IPS-18a (cell line): ENCODE data around the gene SLAMF9.
"Not testable (repeated sequence)": the region's sequence is repeated elsewhere in the genome, so short reads cannot be mapped to it uniquely, and the experiment has no call there.

Experiments
- H3K27ac ChIP-seq: one replicate; pipeline ENCODE4 v1.5.1; 2013; ENCODE audit warnings: low read length
- H3K27me3 ChIP-seq: one replicate; pipeline ENCODE4 v1.6.1; 2013; ENCODE audit warnings: mild to moderate bottlenecking, low read length; ENCODE audit not compliant: control insufficient read depth, insufficient read depth
- H3K36me3 ChIP-seq: one replicate; pipeline ENCODE4 v1.6.1; 2013; ENCODE audit warnings: low read depth, low read length; ENCODE audit not compliant: control insufficient read depth
- H3K4me1 ChIP-seq: one replicate; pipeline ENCODE4 v1.6.1; 2013; ENCODE audit warnings: low read depth, low read length; ENCODE audit not compliant: control insufficient read depth
- H3K4me3 ChIP-seq: one replicate; pipeline ENCODE4 v1.5.1; 2013; ENCODE audit warnings: low read length
- H3K9ac ChIP-seq: one replicate; pipeline ENCODE4 v1.6.1; 2013; ENCODE audit warnings: mild to moderate bottlenecking, low read length, moderate library complexity
- H3K9me3 ChIP-seq: one replicate; pipeline ENCODE4 v1.6.1; 2013; ENCODE audit warnings: low read depth, low read length; ENCODE audit not compliant: control insufficient read depth

The SLAMF9 gene

DNA sequence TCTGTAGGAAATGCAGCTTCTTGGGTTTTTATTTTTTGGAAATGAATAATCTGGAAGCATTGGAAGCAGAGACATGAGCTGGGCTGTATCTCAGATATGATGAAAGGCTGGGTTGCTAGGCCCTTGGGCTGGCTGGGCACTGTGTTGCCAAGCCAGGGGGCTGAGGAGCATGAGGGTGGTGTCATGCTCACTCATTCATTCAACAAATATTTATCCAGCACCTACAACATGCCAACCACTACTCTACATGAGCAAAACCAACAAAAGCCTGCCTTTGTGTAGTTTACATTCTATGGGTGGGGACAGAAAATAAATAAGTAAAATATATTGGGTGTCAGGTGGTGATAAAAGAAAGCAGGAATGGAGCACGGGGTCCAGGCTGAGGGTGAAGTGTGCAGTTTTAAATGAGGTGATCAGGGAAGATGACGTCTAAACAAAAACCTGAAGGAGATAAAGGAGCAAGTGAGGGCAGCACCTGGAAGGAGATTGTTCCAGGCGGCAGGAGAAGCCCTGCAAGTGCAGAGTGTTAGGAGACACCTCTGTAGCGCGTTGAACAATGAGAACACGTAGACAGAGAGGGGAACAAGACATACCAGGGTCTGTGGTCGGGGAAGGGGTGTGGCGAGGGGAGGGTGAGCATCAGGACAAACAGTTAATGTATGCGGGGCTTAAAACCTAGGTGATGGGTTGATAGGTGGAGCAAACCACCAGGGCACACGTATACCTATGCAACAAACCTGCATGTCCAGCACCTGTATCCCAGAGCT, 39.6 kb downstream of the SLAMF9 start:
- H3K9me3 ChIP-seq: no peaks in the 10 kb centered on the region
- peaks cover 5% of the 10 kb centered on the region for H3K36me3 ChIP-seq
- H3K9ac ChIP-seq: no peak overlapping the region
- H3K4me3 ChIP-seq: no peak overlapping the region
- peaks cover 43% of the 10 kb centered on the region for H3K4me1 ChIP-seq
- H3K27me3 ChIP-seq: no peaks in the 10 kb centered on the region
- peak overlapping the region; percentile 51 for H3K27ac ChIP-seq

DNA sequence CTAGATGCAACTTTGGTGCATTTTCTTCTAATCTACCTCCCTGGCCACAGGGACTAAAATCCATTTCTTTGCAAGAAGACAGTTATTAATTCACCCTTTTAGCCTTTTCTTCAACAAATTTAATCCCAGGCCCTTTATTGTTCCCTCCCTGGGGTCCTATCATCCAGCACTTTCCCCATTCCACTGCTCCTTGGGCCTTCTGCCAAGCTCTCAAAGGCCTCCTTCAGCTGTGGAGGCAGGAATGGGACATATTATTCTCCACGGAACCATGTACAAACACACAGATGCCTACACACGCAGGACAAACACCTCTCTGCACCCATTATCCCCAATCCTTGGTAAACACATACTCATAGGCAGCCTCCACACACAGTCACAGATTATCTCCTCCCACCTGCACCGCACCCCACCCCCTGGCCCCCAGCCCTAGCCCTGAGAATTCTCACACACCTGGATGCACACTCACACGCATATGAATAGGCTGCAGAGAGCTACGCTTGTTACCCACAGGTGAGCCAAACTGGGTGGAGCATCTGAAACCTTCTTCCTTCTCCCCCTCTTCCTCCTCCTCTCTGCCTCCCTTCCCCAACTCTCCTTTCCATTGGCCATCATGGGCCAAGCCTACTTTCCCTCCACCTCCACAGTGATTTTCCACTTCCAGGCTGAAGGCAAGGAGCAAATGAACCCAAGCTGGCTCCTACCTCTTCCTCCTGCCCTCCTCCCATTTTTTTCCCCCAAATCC, 40.4 kb downstream of the SLAMF9 start:
- H3K27me3 ChIP-seq: no peaks in the 10 kb centered on the region
- peak overlapping the region; percentile 51 for H3K27ac ChIP-seq
- H3K4me1 ChIP-seq: peaks cover 43% of the 10 kb centered on the region
- H3K4me3 ChIP-seq: no peak overlapping the region
- H3K9me3 ChIP-seq: no peaks in the 10 kb centered on the region
- H3K9ac ChIP-seq: no peak overlapping the region
- H3K36me3 ChIP-seq: no peaks in the 10 kb centered on the region

DNA sequence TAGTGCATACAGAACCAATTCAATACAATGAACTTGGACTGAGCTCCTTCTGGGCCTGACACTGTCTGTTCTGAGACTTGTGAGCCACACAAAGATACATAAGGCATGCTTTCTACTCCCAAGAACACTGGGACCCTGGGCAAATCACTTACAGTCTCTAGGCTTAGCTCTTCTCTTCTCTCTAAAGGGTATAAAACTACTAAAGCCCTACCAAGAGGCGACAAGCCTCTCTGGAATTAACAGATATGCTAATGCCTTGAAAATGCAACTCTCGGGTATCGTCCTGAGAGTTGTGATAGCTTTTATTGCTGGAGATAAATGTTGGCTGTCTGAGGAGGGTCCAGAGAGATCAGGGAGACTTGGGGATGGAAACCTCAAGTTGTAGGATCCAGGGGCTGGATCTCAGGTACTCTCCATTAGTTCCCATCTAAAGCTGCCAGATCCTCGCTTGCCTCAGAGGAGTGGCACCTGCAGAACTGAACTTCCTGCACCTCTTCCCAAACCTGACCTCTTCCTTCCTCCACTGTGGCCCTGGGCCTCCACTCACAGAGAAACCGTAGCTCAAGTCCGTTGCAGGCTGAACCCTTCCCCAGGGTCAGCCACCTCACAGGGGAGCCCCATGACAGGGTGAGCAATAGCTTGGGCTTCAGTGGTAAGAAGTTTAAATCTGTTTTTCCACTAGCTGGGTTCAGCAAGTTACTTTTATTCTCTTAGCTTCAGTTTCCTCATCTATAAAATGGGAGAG, 42.5 kb downstream of the SLAMF9 start:
- Histone ChIP-seq H3K27me3 (no peaks in the 10 kb centered on the region), H3K4me1 (peaks cover 43% of the 10 kb centered on the region), H3K27ac (no peak overlapping the region), H3K9ac (no peak overlapping the region), H3K4me3 (no peak overlapping the region), H3K9me3 (no peaks in the 10 kb centered on the region), H3K36me3 (no peaks in the 10 kb centered on the region)

DNA sequence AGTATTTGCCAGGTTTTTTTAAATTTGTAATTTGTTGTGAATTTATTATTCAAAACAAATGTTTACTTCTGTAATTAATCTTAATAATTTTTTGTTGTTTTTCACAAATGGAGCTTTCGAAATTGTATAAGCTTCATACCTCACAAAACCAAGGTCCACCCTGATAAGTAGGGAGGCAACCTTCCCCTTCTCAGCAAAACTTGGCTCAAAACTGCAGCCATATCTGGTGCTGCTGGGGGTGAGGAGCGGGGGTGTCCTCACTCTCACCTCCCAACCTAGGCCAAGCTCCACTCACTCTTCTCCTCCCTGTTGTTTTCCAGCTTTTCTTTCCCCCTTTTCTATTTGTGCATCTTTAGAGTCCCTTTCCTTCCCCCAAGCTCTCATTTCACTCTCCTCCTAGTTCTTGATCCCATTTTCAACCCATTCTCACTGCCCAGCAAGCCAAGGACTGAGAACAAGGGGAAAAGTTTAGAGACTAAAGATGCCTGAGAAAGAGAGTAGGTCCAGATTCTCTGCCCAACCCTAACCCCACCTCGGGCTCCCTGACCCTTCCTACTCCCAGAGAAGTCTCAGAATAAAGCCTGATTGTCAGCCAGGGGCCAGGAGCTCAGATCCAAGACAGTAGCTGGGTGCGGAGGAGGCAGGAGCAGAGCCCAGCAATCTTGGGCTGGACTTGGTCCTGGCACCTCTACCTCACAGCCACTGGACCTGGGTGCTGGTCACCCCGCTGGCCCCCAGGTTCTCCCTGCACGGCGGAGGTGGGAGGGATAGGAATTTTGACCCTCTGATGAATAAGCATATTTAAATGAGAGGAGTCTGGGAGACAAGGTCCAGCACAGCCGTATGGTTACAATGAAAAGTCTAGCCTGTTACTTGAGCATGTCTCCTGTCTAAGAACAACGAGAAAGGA, 45.8 kb downstream of the SLAMF9 start:
- Histone ChIP-seq H3K27ac (no peak overlapping the region), H3K4me1 (peaks cover 16% of the 10 kb centered on the region), H3K36me3 (no peaks in the 10 kb centered on the region), H3K9me3 (no peaks in the 10 kb centered on the region), H3K27me3 (no peaks in the 10 kb centered on the region), H3K4me3 (no peak overlapping the region), H3K9ac (no peak overlapping the region)

DNA sequence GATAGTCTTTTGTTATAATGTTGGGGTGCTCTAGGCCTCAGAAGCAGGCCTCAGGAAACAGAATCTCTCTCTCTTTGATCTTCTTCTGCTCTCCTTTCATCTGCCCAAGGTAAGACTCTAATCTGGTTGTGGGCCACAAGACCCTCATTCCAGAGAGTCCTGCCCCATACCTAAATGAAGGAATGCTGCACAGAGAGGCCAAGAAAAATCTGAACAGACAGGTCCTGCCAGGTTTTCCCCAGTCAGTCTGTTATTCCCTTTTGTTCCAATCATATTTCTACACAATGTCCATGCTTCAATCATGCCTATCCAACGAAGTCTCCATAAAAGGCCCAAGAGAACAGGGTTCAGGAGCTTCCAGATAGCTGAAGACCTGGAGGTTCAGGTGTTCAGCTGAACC, 47.1 kb downstream of the SLAMF9 start:
- no peak overlapping the region for H3K4me3 ChIP-seq
- H3K27ac ChIP-seq: no peak overlapping the region
- H3K9ac ChIP-seq: no peak overlapping the region
- H3K4me1 ChIP-seq: peaks cover 14% of the 10 kb centered on the region
- H3K9me3 ChIP-seq: no peaks in the 10 kb centered on the region
- no peaks in the 10 kb centered on the region for H3K27me3 ChIP-seq
- H3K36me3 ChIP-seq: no peaks in the 10 kb centered on the region

DNA sequence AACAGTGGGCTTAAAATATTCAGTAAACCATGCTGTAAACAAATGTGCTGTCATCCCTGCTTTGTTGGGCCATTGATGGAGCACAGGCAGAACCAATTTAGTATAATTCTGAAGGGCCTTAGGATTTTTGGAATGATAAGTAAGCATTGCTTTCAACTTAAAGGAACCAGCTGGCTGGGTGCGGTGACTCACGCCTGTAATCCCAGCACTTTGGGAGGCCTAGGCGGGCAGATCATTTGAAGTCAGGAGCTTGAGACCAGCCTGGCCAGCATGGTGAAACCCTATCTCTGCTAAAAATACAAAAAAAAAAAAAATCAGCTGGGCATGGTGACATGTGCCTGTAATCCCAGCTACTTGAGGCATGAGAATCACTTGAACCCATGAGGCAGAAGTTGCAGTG, 50.0 kb downstream of the SLAMF9 start:
- not testable (repeated sequence) for H3K36me3 ChIP-seq, H3K9me3 ChIP-seq, H3K27ac ChIP-seq, H3K9ac ChIP-seq, H3K4me1 ChIP-seq, H3K4me3 ChIP-seq
- H3K27me3 ChIP-seq: peaks cover 13% of the 10 kb centered on the region

DNA sequence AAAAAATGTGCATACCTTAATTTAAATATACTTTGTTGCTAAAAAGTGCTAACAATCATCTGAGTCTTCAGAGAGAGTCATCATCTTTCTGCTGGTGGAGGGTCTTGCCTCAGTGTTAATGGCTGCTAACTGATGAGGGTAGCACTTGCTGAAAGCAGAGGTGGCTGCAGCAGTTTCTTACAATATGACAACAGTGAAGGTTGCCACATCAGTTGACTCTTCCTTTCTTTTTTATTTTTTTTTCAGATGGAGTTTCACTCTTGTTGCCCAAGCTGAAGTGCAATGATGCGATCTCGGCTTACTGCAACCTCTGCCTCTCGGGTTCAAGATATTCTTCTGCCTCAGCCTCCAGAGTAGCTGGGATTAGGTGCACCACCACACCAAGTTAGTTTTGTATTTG, 51.5 kb downstream of the SLAMF9 start:
- Histone ChIP-seq H3K9me3 (no peaks in the 10 kb centered on the region), H3K36me3 (no peaks in the 10 kb centered on the region), H3K27ac (no peak overlapping the region), H3K4me1 (peaks cover 9% of the 10 kb centered on the region), H3K27me3 (peaks cover 13% of the 10 kb centered on the region), H3K4me3 (no peak overlapping the region), H3K9ac (no peak overlapping the region)
